IPS-NIHi7 (cell line): Measurements from ENCODE around the gene PSEN1.
A peak's percentile ranks its signal among the peaks of the same experiment; 100 is the strongest.

Source experiments
- DNase-seq: peaks from one replicate; pipeline ENCODE4 v3.0.0; 2012; ENCODE audit warnings: mixed read lengths; ENCODE audit errors: extremely low spot score

PSEN1 gene

DNA sequence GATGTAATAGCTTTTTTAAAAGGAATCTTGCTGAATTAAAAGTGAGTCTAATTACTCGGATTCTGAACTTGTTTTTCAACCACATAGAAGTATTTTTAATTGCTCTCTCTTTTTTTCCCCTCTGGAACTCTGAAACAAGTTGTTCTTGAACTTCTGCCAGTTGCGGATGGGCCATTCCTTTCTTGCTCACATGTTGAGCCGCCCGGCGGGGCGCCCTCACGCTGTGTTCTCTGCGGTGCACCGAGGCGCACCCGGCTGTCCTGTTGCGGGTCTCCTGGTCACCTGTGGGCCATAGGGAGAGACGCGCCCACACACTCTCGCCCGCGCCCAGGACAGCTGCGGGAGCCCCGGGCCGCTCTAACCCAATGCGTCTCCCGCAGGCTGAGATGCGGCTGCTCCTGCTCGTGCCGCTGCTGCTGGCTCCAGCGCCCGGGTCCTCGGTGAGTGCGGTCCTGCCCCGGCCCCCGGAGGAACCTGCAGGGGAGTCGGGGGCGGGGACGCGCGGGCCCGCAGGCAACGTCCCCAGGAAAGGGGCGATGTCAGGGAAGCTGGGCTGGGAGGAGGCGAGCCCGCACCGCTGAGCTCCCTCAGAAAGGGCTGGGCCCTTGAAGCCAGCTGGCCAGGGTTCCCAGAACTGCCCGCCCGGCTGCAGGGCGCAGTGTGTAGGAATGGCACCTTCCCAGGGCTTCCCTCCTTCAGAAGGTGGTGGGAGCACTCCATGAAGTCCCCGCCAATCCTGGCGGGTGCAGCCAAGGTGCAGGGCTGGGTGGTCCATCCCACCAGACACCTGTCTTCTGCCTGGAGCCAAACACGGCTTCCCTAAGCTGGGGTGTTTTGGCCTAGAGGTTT lies 103.3 kb downstream of the PSEN1 start:
- peak; percentile 58 for DNase-seq

DNA sequence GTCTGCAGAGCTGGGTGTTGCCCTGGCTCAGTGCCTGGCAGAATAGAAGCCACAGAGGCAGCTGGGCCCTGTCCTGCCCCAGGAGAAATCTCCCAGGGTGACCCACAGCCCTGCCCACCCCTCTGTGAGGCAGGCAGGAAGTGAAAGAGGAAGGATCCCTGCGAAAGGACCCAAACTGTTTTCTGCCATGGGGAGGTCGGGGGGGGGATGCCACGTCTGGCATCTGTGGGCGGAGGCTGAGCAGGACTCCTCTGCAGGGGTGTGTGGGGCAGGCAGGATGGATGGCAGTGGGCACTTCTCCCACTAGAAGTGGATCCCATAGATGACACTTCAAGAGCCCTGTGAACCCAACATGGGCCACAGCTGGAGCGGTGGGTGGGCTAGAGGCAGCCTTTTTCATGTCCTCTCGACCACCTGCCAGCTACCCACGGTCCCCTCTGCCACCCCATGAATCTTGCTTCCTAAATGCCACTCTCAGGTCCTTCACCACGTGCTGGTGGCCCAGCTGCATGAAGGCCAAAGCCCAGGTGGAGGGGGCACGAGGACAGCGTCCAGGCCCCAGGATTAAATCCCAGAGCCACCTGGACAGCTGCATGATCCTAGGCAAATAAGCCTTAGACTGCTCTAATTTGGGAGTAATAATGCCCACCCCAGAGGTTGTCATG lies 104.6 kb downstream of the PSEN1 start:
- DNase-seq, result no peak

DNA sequence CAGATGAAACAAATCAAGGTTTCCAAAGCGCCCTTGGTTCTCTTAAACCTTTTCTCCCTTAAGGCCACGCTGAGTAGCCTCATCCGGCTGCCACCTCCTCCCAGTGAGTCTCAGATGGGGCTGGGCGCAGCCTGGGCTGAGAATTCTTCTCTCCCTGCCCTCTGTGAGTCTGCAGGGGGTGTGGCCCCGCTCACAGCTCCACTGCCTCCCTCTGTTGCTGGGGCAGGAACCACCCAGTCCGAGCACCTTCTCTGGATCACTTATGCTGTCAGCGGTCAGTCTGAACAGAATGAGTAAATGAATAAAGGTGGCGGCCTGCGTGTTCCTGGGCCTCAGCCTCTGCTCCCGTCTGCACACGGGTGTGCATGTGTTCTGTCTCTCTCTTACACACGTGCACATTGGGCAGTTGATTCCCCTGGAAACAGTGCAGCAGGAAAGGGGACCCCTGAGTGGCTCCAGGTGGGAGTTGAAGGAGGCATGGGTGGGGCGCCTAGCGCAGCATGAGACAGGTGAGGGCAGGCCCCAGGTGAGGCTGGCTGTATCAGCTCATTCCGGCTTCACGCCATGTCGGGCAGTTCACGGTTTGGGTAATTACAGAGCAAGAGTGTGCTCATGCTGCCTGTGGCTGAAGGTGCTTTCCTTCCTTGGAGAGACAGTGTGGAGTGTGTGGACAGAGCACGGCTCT lies 105.3 kb downstream of the PSEN1 start:
- peak; percentile 45 for DNase-seq

DNA sequence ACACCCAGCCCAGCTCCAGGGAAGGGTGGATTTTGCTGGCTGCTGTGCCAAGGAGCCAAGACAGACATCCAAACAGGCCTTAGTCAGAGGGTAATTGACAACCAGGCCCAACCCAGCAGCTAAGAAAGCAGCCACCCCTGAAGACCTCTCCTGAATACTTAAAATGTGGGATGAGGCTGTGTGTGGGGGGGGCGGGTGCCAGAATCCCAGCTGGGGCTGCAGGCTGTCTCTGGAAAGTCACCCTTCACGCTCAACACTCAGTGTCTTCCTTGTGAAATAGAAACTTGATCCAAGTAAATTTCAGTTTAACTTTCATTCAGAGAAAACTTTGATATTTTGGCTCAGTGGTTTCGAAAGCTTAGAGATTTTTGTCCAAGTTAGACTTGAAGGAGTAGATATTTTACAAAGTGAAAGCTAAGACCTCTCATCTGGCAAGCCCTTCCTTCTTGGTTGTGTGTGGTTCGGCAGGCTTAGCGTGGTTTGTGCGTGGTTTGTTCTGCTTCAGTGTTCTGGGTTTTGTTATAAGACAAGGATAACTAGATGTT lies 106.1 kb downstream of the PSEN1 start:
- no peak for DNase-seq

DNA sequence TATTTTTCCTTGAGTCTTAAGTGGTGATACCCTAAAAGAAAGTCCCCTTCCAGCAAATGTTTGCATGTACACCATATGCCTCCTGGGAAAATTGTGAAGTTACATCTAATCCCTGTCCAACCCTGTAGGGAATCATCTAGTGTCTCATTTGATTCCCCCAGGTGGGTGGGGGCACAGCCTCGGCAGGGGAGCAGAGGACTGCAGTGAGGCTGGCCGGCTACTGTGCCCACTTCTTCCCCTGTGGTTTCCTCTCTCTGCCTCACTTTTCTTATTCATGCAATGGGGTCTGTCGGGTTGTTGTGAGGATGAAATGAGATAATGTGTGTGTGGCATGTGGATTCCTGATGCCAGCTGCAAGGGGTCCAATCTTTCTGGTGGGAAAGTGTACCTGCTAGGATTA lies 107.0 kb downstream of the PSEN1 start:
- no peak for DNase-seq

DNA sequence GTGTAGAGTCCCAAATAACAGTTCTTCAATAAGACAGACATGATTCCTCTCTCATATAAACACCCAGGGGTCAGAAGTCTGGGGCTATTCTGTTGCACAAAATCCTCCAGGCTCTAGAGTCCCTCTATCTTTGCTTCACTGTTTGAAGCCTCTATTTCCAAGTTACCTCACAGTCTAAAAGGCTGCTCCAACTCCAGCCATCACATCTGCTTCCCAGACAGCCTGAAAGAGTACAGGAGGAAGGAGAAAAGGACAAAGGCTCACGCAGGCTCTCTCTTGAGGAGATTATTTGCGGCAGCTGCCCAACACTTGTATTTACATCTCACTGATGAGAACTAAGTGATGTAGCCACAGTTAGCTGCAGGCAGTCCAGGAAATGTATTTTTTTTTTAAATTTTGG lies 107.4 kb downstream of the PSEN1 start:
- DNase-seq, result no peak

DNA sequence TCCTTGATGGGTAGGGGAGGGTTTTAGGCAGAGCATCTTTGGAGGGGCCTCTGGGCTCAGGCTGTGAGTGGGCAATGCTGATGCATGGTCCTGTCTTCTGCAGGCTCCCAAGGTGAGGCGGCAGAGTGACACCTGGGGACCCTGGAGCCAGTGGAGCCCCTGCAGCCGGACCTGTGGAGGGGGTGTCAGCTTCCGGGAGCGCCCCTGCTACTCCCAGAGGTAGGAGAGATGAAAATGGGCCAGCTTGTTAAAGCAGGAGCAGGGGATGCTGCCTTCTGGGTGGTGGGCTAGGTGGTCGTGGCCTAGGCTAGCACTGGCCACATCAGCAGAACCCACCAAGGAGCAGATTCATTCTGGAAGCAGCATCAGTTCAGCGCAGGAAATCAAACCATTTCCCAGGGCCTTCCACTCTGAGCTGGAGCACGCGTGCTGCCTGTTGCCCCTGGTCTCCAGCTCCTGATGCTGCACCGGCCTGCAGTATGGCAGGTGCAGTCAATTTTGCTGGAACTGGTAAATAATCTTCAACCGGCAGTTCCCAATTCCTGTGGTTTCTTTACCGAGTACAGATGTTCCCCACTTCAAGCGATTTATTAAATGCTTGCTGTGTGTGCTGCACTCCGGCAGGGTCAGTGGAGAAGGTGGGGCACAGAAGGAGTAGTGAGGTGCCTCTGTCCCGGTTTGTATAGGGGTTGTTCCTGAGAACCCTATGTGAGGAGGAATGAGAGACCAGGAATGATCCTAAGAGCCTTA lies 108.4 kb downstream of the PSEN1 start:
- no peak for DNase-seq

DNA sequence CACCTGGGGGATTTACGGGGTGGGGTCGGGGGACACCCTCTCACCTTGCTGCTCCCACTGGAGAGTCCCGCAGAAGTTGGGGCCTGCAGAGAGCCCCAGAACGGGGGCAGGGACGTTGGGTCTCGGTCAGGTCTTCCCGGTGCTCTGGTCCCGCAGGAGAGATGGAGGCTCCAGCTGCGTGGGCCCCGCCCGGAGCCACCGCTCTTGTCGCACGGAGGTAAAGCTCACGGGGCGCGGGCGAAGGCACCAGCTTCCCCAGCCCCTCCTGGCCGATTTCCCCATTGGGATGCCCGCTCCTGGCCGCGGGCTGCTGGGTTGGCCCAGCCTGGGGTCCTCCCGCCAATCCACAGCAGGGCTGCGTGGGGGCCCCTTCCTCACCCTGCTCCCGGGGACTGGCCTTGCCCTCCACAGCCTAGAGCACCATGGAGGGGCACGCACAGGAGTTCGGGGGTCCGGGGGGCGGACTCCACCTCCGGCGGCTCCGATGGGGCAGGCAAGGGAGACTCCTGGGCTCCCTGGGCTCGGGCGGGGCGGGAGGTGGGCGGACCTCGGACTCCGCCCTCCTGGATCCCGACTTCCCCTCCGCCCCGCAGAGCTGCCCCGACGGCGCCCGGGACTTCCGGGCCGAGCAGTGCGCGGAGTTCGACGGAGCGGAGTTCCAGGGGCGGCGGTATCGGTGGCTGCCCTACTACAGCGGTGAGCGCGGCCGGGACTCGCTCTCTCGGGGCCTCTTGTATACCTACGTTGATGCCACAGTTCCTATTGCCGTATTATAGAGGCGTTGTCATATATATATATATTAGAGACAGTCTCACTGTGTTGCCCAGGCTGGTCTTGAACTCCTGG lies 109.4 kb downstream of the PSEN1 start:
- peak; percentile 75 for DNase-seq

DNA sequence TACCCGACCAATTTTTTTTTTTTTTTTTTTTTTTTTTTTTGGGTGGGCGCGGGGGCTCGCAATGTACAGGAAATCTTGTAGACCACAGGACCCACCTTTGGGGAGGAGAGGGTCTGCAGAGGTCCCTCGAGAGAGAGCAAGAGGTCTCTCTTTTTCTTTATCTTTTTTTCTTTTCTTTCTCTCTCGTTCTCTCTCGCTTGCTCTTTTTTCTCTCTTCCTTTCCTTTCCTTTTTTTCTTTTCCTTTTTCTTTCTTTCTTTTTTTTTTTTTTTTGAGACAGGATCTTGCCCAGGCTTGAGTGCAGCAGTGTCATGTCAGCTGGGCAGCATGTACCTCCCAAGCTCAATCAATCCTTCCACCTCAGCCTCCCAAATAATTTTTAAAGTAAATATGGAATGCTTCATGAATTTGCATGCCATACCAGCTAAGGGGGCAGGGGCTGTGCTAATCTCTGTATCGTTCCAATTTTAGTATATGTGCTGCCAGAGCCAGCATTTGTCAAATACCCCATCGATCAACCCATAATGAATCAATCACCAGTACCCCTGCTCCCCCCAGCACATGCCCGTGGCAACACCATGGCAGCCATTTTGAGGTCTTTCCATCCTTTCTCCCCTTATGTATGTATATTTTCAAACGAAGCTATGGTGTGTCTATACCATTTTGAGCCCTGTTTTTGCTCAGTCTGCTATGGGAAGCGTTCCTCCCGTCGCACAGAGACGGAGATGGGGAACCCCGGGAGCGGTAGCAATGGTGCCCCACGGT lies 110.3 kb downstream of the PSEN1 start:
- no peak for DNase-seq

DNA sequence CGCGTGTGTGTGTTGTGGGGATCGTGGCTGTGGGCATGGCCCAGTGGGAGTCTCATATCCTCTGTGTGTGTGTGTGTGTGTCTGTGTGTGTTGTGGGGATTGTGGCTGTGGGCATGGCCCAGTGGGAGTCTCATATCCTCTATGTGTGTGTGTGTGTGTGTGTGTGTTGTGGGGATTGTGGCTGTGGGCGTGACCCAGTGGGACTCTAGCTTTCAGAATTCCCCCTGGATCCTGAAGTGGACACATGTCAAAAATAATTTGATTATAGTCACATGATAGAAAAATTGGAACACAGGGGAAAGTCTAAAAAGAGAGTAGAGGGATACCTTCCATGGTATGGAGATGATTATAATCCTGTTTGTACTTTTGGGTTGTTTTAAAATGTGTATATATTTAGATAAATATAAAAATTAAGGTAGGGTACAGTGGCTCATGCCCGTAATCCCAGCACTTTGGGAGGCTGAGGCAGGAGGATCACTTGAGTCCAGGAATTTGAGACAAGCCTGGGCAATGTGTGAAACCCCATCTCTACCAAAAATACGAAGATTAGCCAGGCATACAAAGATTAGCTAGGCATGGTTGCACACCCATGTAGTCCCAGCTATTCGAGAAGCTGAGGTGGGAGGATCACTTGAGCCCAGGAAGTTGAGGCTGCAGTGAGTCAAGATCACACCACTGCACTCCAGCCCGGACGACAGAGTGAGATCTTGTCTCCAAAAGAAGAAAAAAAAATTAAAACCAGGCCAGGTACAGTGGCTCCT lies 112.0 kb downstream of the PSEN1 start:
- no peak for DNase-seq

DNA sequence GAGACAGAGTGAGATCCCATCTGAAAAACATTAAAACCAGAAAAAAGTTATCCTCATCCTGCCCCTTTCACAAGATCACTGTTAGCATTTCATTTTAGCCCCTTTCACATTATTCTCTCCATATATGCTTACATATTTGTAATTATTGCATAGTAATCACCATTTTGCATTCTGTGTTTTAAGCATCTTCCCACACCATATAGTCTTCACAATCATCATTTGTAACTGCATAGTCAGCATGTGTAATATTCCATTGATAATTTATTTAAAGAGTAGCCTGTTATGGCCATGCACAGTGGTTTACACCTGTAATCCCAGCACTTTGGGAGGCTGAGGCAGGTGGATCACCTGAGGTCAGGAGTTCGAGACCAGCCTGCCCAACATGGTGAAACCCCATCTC lies 112.8 kb downstream of the PSEN1 start:
- no peak for DNase-seq

DNA sequence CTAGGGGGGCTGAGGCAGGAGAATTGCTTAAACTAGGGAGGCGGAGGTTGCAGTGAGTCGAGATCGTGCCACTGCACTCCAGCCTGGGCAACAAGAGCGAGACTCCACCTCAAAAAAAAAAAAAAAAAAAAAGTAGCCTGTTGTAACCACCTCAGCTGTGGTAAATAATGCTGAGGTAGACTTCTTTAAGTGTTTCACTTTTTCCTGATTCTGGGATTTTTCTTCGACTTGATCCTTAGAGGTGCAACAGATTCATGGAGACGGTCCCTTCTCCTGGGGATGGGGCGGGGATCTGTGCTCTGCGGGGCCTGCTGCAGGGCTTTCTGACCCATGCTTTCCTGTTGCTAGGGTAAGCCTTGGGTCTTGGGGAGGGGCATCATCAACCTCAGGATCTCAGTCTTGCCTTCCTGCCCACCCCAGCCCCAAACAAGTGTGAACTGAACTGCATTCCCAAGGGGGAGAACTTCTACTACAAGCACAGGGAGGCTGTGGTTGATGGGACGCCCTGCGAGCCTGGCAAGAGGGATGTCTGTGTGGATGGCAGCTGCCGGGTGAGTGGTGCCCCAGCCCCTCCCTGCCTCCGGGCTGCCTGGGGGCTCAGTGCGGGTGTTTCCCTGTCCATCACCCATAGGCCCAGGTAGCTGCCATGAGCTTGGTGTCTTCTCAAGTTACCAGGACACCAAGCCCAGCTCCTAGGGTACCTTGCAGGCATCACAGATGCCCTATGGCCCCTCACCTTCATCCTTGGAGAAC lies 113.4 kb downstream of the PSEN1 start:
- DNase-seq, result no peak

DNA sequence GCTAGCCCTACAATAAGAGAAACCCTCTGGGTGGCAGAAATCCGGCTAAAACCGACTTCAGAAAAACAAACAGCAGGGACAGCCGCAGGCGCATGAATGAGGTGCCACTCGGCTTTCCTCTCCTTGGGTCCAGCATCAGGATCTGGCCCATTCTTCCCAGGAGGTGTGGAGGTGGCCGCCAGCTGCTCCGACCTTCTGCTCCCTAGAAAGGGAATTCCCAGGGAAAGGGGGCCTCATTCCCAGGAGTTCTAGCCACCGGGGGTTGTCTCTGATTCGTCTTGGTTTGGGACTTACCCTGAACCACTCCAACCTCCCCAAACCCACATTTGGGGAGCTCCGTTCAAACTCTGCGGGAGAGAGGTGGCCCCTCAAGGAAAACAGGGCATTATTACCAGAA lies 114.0 kb downstream of the PSEN1 start:
- no peak for DNase-seq

DNA sequence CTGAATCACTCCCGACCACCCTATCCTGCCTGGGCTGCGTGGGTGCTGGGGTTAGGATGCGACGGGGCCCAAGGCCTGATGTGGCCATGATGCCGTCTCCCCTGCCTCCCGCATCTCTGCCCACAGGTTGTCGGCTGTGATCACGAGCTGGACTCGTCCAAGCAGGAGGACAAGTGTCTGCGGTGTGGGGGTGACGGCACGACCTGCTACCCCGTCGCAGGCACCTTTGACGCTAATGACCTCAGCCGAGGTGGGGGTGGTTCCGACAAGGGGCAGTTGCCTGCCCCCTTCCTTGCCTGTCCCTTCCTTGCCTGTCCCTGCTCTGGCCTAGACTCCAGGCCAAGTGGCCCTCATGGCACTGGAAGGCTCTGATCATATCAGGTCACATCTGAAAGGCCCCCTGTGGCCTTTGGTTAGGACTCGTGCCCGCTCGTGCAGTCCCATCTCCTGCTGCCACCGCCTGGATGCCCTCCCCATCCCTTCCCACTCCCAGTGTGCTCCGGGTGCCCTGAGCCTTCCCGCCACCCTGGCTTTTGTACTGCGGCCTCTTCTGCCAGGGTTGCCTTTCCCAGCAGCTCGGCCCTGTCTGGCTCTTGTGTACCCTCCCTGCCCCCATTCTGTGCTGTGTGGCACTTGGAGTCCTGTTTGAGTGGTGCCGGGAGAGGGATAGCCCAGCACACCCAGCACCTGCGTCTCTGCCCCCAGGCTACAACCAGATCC lies 114.6 kb downstream of the PSEN1 start:
- no peak for DNase-seq

DNA sequence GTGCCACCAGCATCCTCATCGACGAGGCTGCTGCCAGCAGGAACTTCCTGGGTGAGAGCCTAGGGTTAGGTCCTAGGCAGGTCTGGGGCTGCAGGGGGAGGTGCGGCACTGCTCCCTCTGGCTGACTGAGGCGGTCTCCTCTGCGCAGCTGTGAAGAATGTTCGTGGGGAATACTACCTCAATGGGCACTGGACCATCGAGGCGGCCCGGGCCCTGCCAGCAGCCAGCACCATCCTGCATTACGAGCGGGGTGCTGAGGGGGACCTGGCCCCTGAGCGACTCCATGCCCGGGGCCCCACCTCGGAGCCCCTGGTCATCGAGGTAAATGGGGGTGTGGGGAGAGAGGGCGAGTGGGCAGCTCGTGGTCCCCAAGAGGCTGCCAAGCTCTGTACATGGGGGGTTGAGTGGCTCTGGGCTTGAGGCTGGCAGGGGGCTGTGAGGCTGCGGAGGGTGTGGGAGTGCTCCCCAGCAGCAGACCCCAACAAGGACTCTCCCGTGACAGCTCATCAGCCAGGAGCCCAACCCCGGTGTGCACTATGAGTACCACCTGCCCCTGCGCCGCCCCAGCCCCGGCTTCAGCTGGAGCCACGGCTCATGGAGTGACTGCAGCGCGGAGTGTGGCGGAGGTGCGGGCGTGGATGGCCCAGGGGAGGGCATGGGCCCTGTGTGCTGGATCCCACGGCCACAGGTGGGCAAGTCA lies 115.4 kb downstream of the PSEN1 start:
- DNase-seq, result no peak

DNA sequence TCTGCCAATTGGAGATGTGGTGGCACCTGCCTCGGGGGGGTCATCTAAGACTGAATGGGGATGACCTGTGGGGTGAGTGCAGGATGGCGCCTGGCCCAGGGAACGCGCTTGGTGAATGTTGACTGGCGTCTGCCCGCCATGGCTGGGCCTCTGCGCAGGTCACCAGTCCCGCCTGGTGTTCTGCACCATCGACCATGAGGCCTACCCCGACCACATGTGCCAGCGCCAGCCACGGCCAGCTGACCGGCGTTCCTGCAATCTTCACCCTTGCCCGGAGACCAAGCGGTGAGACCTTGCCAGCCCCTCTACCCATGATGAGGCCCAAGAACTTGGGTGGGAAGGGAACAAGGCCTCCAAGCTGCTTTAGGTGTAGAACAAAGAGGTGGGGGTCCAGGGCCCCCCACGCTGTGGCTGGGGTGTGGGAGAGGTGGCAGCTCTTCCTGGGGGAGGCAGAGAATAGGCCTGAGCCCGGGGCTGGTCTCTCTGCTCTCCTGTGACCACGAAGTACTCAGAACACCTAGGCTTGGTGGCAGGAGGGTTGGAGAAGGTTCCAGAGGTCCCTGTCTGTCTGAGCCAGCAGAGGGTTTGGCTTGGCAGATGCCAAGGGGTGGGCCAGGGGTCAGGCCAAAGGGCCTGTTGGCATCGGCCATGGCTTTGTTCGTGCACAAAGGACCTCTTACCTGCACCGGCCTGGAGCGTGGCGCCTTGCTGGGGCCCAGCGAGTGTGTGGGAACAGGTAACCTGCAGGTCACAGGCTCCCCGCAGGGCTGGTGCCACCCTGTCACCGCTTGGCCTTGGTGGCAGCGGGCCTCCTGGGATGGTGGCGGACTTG lies 116.4 kb downstream of the PSEN1 start:
- no peak for DNase-seq

DNA sequence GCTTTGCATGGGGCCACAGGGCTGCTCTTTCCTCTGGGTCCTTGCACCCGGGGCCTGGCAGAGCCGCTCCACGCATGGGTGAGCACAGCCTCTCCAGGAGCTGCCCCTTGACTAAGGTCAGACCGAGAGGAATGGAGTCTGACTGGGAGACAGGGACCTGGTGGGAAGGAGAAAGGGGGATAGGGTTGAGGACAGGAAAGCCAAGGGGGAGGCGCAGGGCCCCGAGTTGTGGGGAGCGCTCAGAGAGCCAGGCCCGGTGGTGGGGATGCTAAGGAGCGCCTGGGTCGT lies 117.0 kb downstream of the PSEN1 start:
- no peak for DNase-seq
